HepG2 (cell line): ENCODE data around the gene ANKRD12. TPM values are rescaled to one million over a fixed set of nuclear protein-coding genes. Genes with fewer than 3 reads are reported as not detected.

ENCODE experiments used
- ATM ChIP-seq: fragments of 450-650 bp; IDR thresholded peaks from 2 replicates; pipeline ENCODE4 v1.7.1; 2017; ENCODE audit warnings: mild to moderate bottlenecking, borderline replicate concordance
- BCL6 ChIP-seq: IDR thresholded peaks from 2 replicates; pipeline ENCODE4 v1.6.1; 2016; ENCODE audit warnings: missing genetic modification reagents, missing compliant biosample characterization
- CTCF ChIP-seq: sonication (generic); formaldehyde crosslinking; IDR thresholded peaks from 2 replicates; pipeline ENCODE4 v1.5.0; 2020; ENCODE audit warnings: mild to moderate bottlenecking, missing genetic modification reagents, moderate library complexity
- IRF2 ChIP-seq: IDR thresholded peaks from 2 replicates; pipeline ENCODE4 v1.6.1; 2018; ENCODE audit warnings: missing genetic modification reagents, missing compliant biosample characterization
- MXD1 ChIP-seq: sonication (generic); formaldehyde crosslinking; IDR thresholded peaks from 2 replicates; pipeline ENCODE4 v1.4.0; 2020; ENCODE audit warnings: mild to moderate bottlenecking, missing genetic modification reagents
- STAG1 ChIP-seq: sonication (generic); formaldehyde crosslinking; IDR thresholded peaks from 2 replicates; pipeline ENCODE4 v1.4.0; 2020; ENCODE audit warnings: missing genetic modification reagents
- TBX3 ChIP-seq: fragments of 450-650 bp; IDR thresholded peaks from 2 replicates; pipeline ENCODE4 v1.6.1; 2017; ENCODE audit warnings: antibody characterized with exemption, mild to moderate bottlenecking, inconsistent platforms, borderline replicate concordance
- ZBTB2 ChIP-seq: sonication (generic); formaldehyde crosslinking; IDR thresholded peaks from 2 replicates; pipeline ENCODE4 v1.8.0; 2022; ENCODE audit warnings: low read depth, missing genetic modification reagents
- ZC3H4 ChIP-seq: sonication (generic); formaldehyde crosslinking; IDR thresholded peaks from 2 replicates; pipeline ENCODE4 v1.4.0; 2020; ENCODE audit warnings: missing genetic modification reagents, borderline replicate concordance
- ZHX2 ChIP-seq, 2 experiments: sonication (generic) in 1 of 2; formaldehyde crosslinking in 1 of 2; IDR thresholded peaks; 2 replicates each; pipeline versions ENCODE4 v1.6.1 to v1.9.0; 2014 to 2022; ENCODE audit warnings: antibody characterized with exemption in 1 of 2, borderline replicate concordance in 1 of 2, inconsistent platforms in 1 of 2, low read depth in 1 of 2, missing genetic modification reagents in 1 of 2
- ZNF121 ChIP-seq: sonication (generic); formaldehyde crosslinking; IDR thresholded peaks from 2 replicates; pipeline ENCODE4 v1.5.0; 2020; ENCODE audit warnings: mild to moderate bottlenecking, missing genetic modification reagents
- ZSCAN21 ChIP-seq: sonication (generic); formaldehyde crosslinking; IDR thresholded peaks from 2 replicates; pipeline ENCODE4 v1.8.0; 2022; ENCODE audit warnings: mild to moderate bottlenecking, missing genetic modification reagents, moderate library complexity, borderline replicate concordance
- polyA plus RNA-seq, 8 experiments: library from polyadenylated mRNA; depleted of rRNA in 3 of 8; stranded (reverse) in 7 of 8; unstranded in 1 of 8; fragments of >200 nt; fragmentation: Illumina TruSeq in 4 of 8; extraction: Trizol in 4 of 8; gene quantifications; 2 replicates each; pipeline versions ENCODE4 v1.2.1 to v1.2.3, GENCODE V29; 2011 to 2016; ENCODE audit warnings: low read depth in 4 of 8, missing spikeins in 1 of 8, mixed read lengths in 1 of 8; ENCODE audit not compliant: insufficient read depth in 1 of 8
- total RNA-seq, 5 experiments: library from RNA; depleted of rRNA; stranded (reverse); fragments of >200 nt; fragmentation: Illumina TruSeq; extraction: Trizol; gene quantifications; 2 replicates each; pipeline ENCODE4 v1.2.3, GENCODE V29; 2016; ENCODE audit warnings: low read depth in 1 of 5
- TF ChIP-seq, protein P1 (sequence below): IDR thresholded peaks from 2 replicates; pipeline ENCODE4 v1.6.1; 2012; ENCODE audit warnings: low read length, improper control_type of control experiment

The ANKRD12 gene
- total and polyA plus RNA-seq, 2 of the 13 experiments (the other 11 are each of a cell fraction or from before 2014, with no cell fraction given): 6.0 to 23.2 TPM

DNA sequence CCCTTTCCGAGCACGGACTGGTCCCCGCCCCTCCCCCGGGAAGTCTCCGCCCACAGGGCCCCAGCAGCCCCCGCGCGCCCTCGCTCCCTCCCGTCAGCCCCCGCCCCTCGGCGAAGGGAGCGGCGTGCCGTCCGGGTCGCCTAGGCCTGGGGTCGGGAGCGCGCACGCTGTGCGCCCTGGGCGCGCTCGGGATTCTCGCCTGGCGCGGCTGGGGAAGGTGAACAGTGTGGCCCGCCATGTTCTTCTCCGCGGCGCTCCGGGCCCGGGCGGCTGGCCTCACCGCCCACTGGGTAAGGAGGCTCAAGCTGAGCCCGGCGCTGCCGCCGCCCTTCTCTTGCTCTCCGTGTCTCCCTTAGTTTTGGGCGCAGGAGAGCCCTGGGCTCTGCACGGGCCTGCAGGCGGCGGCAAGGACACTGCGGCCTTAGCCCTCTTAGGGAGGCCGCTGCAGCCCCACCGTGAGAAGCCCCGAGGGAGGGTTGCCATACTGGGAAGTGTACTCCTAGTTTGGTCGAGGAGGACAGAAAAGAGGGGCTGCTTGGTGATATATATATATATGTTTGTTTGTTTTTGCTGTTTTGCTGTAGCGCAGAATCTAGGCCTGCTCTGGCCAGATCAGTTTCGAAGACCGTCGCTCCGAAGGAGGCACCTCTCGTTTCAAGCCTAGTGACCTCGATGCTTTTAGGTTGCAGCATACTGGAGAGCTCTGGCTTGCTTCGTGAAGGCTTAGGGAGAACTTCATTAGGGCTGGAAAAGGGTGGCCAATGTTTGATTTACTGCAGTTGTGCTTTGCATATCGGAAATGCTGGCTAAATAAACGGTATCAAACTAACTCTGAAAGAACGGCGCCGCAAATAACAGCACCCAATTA, 33.8 kb upstream of the ANKRD12 start, which contains the start of gene NDUFV2 (continued):
- TF ChIP-seq ZBTB2 (CRISPR knock-in tag) (peak; percentile 78), ZNF121 (CRISPR knock-in tag) (no peak), BCL6 (no peak), STAG1 (CRISPR knock-in tag) (0 out of 2 replicates have a peak, but pooled peaks have one; percentile 8), CTCF (no peak), TBX3 (no peak), ZHX2 (IDR thresholded peaks at IDR 0.05; ENCODE audit: low read depth) (no peak), ZHX2 (CRISPR knock-in tag; IDR thresholded peaks at IDR 0.05; ENCODE audit: borderline replicate concordance) (no peak), ATM (no peak), IRF2 (CRISPR knock-in tag) (peak; percentile 67; the same call in 1 of the 2 replicates), ZC3H4 (CRISPR knock-in tag) (no peak), MXD1 (CRISPR knock-in tag) (peak; percentile 78), ZSCAN21 (CRISPR knock-in tag) (peak; percentile 38; the same call in 1 of the 2 replicates)
- TF ChIP-seq, protein P1, sequence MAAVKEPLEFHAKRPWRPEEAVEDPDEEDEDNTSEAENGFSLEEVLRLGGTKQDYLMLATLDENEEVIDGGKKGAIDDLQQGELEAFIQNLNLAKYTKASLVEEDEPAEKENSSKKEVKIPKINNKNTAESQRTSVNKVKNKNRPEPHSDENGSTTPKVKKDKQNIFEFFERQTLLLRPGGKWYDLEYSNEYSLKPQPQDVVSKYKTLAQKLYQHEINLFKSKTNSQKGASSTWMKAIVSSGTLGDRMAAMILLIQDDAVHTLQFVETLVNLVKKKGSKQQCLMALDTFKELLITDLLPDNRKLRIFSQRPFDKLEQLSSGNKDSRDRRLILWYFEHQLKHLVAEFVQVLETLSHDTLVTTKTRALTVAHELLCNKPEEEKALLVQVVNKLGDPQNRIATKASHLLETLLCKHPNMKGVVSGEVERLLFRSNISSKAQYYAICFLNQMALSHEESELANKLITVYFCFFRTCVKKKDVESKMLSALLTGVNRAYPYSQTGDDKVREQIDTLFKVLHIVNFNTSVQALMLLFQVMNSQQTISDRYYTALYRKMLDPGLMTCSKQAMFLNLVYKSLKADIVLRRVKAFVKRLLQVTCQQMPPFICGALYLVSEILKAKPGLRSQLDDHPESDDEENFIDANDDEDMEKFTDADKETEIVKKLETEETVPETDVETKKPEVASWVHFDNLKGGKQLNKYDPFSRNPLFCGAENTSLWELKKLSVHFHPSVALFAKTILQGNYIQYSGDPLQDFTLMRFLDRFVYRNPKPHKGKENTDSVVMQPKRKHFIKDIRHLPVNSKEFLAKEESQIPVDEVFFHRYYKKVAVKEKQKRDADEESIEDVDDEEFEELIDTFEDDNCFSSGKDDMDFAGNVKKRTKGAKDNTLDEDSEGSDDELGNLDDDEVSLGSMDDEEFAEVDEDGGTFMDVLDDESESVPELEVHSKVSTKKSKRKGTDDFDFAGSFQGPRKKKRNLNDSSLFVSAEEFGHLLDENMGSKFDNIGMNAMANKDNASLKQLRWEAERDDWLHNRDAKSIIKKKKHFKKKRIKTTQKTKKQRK: no peak
